ENCODE results near the gene EPB41. TPM values are rescaled to one million over a fixed set of nuclear protein-coding genes. Genes with fewer than 3 reads are reported as not detected.
"Not testable (repeated sequence)": the region's sequence is repeated elsewhere in the genome, so short reads cannot be mapped to it uniquely, and the experiment has no call there.

EPB41 gene
- total RNA-seq, 1 experiment from 2014 or later, result 14.5 TPM

DNA sequence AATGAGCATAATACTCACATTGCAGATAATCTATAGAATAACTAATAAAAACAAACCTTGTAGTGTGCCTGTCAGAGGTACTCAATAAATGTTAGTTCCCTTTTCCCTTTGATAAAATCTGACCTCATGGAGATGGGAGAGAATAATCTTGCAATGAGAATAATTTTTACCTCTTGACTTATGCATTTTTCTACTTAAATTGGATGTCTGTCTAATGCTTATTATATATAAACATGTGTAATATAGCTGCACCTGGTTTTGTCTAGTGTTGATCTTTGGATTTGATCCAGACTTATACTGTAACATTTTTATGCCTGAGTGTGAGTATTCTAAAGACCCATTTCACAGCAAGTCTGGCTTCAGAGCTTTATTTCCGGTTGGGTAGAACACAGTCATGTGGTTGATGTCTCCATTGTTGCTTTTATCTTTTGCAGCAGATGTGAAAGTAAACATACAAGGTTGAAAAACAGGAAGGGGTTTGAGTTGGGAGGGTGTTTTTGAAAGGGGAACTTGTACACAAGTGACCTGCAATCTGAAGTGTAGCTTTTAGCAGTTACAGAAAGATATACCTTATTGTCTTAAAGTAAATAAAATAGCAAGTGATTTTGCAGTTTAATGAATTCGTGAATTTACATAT lies 12.4 kb downstream of the EPB41 start:
- peak; percentile 13 for DNase-seq (ENCODE audit: low read depth)

DNA sequence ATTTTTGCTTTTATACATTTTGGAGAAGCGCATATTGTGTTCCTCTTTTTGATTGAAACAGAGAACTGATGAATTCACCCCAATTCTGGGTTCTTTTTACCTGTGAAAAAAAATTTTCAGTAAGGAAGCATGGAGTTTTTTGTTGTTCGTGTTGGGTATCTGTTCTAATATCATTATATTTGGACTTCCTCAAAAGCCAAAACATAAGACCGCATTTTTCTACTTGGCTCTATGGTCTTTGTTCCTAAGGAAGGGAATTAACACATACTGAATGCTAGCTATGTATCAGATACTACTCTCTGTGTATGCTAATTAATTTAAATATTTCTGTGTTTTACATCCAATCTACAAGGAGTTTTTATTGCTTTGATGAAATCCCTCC lies 12.9 kb downstream of the EPB41 start:
- no peak for DNase-seq (ENCODE audit: low read depth)

DNA sequence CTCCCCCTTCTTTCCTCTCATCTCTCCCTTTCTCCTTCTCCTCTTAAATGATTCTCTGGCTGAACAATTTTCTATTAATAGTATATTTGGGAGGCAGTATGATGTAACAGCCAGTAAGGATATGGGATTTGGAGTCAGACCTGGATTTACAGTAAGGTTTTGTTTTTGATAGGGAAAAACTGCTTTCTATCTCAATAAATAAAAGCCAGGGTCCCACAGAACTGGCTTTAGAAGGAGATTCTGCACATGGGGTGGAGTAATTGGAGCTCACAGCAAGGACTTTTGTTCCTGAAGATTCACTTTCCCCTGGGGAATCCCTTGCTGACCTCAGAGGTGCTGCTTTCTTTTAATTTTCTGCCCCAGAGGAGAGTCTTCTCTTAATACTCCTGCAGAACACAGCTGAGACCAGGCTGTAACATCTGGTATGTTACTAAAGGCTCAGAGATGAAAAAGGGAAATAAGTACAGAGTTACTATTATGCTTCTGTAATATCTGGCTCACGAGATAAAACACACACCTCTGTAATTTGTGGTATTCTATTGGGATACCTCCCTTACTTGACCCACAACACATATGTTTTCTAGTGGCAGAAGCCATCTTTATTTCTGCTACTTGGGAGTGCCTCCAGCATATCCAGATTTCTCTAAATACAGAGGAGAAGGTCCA lies 13.4 kb downstream of the EPB41 start:
- DNase-seq (ENCODE audit: low read depth), result no peak

DNA sequence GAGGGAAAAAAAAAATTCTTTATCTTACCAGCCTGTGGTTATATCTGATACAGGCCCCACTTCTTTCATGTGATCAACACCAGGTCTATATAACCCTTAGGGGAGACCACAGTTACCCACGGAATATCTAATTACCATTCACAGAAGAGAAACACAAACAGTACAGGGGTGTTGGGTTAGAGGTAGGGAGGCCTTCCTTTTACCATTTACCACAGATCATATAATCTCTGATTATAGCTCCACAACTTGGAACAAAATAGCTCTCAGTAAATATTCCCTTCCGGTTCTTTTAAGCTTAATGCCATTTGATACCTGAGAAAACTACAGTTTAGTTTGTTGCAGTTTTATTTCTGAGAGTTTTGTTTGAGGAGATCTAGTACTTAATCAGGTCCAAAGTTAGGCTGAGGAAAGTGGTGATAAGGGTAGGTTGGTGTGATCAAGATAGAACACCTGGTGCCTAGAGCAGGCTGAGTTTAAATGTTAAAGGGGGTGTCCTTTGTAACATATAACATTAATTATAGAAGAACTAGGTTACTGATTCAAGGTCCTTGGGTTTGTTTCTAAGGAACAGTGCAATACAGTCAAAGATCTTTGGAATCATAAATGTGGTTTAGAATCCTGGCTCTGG lies 14.1 kb downstream of the EPB41 start:
- DNase-seq (ENCODE audit: low read depth), result no peak

DNA sequence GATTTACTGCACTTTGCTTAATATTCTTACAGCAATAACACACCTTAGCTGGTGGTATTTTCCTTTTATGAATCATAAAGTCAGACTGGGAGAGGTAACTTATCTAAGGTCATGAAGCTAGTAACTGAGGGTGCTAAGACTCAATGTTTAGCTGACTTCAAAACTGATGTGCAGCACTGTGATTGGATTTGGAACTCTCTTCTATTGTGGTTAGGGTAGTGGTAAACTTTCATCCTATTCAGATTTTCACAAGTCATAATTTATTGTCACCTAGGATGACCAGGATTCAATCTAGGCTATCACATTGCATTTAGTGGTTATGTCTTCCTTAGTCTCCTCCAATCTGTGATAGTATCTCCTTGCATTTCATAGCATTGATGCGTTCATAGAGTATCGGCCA lies 18.9 kb downstream of the EPB41 start:
- no peak for DNase-seq (ENCODE audit: low read depth)

DNA sequence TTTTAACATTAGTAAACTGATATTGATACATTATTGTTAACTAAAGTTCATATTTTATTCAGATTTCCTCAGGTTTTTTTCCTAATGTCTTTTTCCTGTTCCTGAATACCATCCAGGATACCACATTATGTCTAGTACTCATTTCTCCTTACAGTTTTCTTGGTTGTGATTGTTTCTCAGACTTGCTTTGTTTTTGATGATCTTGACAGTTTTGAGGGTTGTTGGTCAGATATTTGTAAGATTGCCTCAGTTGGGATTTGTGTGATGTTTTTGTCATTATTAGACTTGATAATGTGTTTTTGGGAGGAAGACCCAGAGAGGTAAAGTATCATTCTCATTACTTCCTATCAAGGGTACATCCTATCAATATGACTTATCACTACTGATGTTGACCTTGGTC lies 19.5 kb downstream of the EPB41 start:
- no peak for DNase-seq (ENCODE audit: low read depth)

DNA sequence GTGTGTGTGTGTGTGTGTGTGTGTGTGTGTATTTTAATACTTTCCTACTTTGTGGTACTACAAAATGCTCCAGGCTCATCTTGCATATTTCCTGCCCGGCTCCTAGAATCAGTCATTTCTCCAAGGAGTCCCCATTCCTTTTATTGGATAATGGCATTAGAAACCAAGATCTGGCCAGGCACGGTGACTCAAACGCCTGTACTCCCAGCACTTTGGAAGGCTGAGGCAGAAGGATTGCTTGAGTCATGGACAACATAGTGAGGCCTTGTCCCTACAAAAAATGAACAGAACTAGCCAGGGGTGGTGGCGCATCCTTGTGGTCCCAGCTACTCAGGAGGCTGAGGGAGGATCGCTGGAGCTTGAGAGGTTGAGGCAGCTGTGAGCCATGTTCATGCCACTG lies 20.3 kb downstream of the EPB41 start:
- DNase-seq (ENCODE audit: low read depth), result peak; percentile 27

DNA sequence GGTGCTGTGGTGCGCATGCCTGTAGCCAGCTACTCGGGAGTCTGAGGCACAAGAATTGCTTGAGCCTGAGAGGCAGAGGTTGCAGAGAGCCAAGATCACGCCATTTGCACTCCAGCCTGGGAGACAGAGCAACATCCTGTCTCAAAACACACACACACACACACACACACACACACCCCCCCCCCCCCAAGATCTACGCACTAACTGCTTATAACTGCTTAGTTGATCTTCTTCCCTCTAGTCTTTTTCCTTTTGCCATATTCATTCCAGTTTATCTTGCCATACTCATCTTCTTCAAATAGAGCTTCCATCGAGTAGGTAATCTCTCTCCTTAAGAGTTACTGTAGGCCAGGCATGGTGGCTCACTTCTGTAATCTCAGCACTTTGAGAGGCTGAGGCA lies 20.9 kb downstream of the EPB41 start:
- no peak for DNase-seq (ENCODE audit: low read depth)

DNA sequence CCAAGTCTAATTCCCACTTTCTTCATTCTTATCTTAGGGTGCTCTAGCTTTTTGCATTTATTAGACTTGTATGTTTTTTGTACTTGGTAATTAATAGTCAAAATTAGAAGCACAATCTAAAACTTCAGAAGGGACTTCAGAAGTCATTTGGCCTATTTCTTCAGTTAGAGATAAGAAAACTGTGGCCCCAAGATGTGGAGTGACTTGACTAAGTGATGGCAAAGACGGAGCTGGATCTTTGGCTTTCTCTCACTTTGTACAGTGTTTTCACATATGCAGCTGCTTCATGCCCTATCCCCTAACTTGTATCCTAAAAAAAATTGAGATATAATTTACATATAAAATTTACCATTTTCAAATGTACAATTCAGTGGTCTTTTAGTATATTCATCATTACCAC lies 21.7 kb downstream of the EPB41 start:
- no peak for DNase-seq (ENCODE audit: low read depth)

DNA sequence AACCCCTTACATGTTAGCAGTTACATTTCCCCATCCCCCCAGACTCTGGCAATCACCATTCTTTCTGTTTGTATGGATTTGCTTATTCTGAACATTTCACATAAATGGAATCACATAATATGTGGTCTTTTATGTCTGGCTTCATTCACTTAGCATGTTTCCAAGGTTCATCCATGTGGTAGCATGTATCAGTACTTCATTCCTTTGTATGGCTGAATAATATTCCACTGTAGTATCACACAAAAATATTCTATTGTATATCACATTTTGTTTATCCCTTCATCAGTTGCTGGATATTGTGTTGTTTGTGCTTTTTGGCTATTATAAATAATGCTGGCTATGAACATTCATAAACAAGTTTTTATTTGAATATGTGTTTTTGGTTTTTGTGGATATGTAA lies 22.2 kb downstream of the EPB41 start:
- no peak for DNase-seq (ENCODE audit: low read depth)

DNA sequence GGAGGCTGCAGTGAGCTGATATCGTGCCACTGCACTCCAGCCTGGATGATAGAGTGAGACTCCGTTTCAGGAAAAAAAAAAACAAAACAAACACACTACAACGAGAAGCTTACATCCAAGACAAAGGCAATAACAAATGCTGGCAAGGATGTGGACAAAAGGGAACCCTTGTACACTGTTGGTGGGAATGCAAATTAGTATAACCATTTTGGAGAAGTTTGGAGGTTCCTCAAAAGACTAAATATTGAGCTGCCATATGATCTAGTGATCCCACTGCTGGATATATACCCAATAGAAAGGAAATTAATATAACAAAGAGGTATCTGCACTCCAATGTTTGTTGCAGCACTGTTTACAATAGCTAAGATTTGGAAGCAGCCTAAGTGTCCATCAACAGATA lies 29.2 kb downstream of the EPB41 start:
- not testable (repeated sequence) for DNase-seq (ENCODE audit: low read depth)

DNA sequence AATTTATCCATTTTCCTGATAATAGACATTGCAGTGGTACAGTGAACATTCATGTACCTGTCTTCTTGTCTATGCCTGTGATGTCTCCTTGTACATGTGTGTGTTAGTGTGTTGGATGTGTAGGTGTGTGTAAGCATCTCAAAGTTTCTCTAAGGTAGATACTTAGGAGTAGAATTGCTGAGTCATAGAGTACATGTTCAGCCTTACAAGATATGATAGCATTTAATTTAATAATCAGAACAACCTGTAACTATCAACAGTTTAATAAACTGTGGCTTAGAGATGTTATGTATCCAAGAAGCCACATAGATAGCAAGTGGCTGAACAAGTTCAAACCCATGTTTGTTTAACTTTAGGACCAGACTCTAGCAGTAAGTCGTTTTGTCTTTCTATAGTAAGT lies 35.6 kb downstream of the EPB41 start:
- DNase-seq (ENCODE audit: low read depth), result no peak

DNA sequence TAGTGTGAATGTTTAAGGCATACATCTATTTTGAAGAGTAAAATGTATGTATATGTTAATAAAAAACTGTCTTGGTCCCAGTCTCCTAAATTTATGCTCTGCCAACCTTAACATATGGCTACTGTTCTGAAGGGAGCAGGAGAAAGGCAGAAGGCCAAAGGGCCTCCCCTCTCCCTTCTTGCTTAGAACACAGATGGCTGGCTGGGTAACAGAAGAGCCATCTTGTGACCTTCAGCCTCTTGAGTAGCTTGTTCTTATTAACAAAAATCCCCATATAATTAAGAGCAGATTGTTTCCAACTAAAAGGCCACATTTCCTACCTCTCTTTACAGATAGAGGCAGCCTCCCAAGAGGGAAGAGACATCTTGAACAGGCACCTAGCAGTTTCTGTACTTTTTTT lies 36.1 kb downstream of the EPB41 start:
- DNase-seq (ENCODE audit: low read depth), result no peak

DNA sequence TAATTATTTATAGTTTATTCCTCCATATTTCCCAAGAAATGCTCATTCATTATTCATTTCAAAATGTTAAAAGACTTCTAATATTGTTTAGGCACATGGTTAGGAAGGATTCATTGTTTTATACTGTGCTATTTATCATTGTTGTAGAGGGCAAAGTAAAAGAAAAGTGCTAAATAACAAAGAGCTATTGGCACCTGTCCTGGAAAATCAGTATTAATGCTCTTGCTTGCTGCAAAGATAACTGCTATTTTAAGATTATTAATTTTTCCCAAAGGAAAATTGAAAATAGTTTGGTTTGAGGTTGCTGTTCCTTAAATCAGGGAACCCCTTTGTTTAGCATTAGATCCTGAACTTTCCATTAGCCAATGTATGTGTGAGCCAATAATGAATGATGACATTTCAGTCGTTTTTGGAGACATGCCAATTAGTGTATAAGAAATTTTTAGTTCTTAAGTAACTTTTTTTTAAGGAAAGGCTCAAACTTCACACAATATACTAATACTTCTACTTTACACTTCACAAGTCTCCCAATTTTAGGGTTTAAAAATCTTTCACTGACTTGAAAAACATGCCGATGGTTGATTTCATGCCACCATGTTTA lies 39.9 kb downstream of the EPB41 start:
- DNase-seq (ENCODE audit: low read depth), result no peak

DNA sequence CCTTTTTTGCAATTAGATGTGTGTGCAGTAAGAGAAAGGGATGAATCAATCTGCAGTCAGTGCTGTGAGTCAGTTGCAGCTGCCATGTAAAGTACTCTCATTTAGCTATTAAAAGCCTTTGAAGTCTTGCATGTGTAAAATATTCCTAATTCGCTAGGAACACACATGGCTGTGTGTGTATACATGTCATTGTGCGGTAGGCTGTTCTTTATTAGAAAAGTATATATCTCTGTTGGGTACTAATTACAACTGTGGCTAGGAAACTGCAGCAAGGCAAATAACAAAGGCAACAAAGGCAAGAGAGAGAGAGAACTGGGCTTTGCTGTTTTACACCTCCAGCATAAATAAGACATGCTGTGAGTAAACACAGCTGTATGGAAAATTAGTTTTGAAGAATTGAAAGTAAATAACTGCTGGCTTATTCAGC lies 41.7 kb downstream of the EPB41 start:
- DNase-seq (ENCODE audit: low read depth), result peak; percentile 40

DNA sequence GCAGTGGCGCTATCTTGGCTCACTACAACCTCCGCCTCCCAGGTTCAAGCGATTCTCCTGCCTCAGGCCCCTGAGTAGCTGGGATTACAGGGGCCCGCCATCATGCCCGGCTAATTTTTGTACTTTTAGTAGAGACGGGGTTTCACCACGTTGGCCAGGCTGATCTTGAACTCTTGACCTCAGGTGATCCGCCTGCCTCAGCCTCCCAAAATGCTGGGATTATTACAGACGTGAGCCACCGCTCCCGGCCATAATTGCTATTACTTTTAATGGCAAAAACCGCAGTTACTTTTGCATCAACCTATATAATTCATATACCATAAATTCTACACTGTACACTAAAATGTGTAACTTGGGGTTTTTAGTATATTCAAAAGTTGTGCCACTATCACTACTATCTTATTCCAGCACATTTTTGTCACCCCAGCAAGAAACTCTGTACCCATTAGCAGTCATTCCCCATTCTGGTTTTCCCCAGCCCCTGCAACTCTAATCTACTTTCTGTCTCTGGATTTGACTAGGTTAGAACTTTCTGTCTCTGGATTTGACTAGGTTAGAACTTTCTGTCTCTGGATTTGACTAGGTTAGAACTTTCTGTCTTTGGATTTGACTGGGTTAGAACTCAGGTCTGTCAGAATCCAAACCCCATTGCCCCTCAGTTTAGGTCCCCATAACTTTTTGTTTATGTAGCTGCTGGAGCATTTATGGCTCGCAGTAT lies 47.9 kb downstream of the EPB41 start:
- not testable (repeated sequence) for DNase-seq (ENCODE audit: low read depth)

DNA sequence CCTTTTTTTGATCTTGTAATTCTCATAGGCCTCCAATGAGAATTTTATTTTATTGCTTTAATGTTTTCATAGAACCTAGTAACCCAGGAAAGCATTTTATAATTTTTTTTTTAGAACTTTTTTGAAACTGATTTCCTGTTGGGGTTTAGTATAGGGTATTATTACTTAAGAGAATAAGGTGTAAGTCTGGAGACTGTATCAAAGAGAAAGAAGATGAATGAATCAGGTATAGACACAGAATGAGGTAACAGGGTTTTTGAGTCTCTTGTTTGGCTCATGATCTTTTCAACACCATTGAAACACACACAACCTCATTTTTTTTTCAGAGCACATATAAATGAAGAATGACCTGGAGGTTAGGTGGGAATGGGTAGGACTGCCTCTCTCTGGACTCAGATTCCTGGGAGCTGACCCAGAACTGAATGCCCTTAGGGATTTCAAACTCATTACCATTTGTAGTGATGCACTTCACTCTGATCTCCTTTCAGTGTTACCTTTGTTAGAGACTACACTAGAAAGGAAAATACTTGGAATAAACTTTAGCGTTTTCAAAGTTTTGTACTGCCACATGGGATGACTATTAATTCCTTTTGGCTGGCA lies 51.0 kb downstream of the EPB41 start:
- no peak for DNase-seq (ENCODE audit: low read depth)

DNA sequence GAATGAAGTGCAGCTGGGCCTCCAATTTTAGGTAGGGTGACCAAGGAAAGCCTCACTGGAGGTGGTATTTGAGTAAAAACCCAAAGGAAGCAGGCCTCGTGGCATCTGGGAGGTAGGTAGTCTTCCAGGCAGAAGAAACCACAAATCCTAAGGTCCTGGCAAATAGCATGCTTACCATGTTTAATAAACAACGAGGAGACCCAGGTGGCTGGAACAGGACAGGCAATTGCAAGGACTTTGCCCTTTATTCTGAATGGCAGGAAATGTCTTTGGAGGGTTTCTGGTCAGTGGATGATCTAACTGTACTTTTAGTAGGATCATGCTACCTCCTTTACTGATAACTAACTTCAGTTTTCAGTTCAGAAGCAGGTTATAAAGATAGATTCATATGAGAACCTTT lies 52.2 kb downstream of the EPB41 start:
- DNase-seq (ENCODE audit: low read depth), result no peak

DNA sequence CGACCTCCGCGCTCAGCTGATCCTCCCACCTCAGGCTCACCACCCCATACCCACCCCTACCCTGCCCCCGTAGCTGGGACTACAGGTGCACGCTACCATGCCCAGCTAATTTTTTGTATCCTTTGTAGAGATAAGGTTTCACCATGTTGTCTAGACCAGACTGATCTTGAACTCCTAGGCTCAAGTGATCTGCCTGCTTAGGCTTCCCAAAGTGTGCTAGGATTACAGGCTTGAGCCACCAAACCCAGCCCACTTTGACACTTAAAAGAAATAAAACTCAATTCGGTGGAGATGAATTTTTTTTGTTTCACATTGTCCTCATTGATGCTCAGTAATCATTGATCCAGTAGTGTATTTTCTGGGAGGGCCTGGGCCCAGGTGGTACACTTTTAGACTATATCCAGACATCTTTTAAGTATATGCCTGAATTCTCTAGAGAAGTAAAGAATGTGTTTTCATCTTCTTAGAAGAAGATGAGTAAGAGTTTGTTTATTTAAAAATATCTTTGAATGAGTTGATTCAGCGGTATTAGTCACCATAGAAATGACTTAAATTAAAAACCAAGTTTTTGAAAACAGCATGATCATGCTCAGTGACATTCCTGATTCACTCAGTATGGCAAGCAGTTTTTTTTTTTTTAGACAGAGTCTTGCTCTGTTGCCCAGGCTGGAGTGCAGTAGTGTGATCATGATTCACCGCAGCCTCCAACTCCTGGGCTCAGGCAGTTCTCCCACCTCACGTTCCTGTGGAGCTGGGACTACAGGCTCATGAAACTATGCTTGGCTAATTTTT lies 57.8 kb downstream of the EPB41 start:
- peak; percentile 97 for DNase-seq (ENCODE audit: low read depth)

DNA sequence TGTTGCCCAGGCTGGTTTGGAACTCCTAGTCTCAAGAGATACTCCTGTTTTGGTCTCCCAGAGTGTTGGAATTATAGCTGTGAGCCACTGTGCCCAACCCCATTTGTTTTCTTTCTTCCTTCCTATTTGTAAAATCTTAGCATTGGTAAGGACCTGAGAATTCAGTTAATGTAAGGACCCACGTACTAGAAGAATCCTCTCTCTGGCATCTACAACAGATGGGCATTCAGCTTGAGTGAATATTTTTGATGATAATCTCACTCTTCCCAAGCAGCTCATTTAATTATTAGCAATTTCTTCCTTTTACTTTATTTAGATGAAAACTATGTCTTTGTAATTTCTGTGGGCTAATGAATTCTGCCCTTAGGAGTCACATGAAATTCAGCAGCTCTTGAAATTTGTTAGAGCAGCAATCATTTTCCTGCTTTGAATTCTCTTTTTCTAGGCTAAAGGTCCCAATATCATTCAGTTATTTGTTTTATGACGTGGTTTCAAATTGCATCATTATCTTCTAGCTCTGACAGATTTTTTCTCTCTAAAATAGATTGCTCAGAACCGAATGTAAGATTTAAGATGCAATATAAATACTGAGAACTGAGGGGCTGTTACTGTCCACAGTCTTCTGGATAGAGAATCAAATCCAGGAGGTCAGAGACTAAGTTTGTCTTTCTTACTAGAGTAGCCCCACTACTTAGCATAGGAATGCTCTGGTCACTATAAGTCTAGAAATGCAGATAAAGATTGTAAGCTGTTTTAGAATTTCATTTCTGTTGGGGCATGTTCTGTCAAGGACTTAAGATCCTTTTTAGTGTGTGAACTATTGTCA lies 59.4 kb downstream of the EPB41 start:
- DNase-seq (ENCODE audit: low read depth), result no peak
